Stimulated activated CD4-positive, alpha-beta T cell treated with anti-CD3 and anti-CD28 coated beads, Interleukin-12 subunit alpha, Interleukin-12 subunit beta, amount 100 ng/mL, for 24 hours (primary cell): ENCODE results near the gene MRPL54.
A peak's percentile ranks its signal among the peaks of the same experiment; 100 is the strongest.

Source experiments
- DNase-seq, 2 experiments: peaks; one replicate each; pipeline ENCODE4 v3.0.0-alpha.2; 2020; ENCODE audit warnings: low read depth in 2 of 2

Gene MRPL54

GRCh38 chr19:3785451-3785937 lies 23.0 kb downstream of the MRPL54 start:
- peak in 1 of 2 experiments; percentile 26 for DNase-seq

GRCh38 chr19:3785938-3786824 lies 23.7 kb downstream of the MRPL54 start, which contains the start of gene MATK:
TSS of gene MATK (minus strand) at chr19:3786381. CDS start at chr19:3785135, 1,246 bp downstream.
- DNase-seq = peak in 1 of 2 experiments; percentile 20

- DNase-seq = no peak
Measured at GRCh38 chr19:3788996-3789778, 26.7 kb downstream of the MRPL54 start.

- no peak for DNase-seq
Measured at GRCh38 chr19:3790209-3790734, 27.8 kb downstream of the MRPL54 start.

GRCh38 chr19:3790941-3791340 lies 28.5 kb downstream of the MRPL54 start:
- no peak for DNase-seq

GRCh38 chr19:3792114-3792513 lies 29.6 kb downstream of the MRPL54 start:
- DNase-seq = no peak

GRCh38 chr19:3793799-3794198 lies 31.3 kb downstream of the MRPL54 start:
- DNase-seq = no peak

- DNase-seq = no peak
Measured at GRCh38 chr19:3796358-3796757, 33.9 kb downstream of the MRPL54 start.

GRCh38 chr19:3798137-3798536 lies 35.7 kb downstream of the MRPL54 start:
- DNase-seq = no peak

- DNase-seq = no peak
Measured at GRCh38 chr19:3800996-3801395, 38.5 kb downstream of the MRPL54 start.

- DNase-seq = peak in 1 of 2 experiments; percentile 51
Measured at GRCh38 chr19:3801412-3802096, 39.1 kb downstream of the MRPL54 start.

GRCh38 chr19:3803114-3803888 lies 40.8 kb downstream of the MRPL54 start:
- DNase-seq = no peak

GRCh38 chr19:3803986-3804385 lies 41.5 kb downstream of the MRPL54 start:
- DNase-seq = no peak

GRCh38 chr19:3804429-3804828 lies 41.9 kb downstream of the MRPL54 start:
- no peak for DNase-seq

- DNase-seq = no peak
Measured at GRCh38 chr19:3805859-3806258, 43.4 kb downstream of the MRPL54 start.

GRCh38 chr19:3807131-3807480 lies 44.6 kb downstream of the MRPL54 start:
- DNase-seq = no peak

GRCh38 chr19:3807574-3808354 lies 45.3 kb downstream of the MRPL54 start:
- no peak for DNase-seq

- no peak for DNase-seq
Measured at GRCh38 chr19:3808420-3809143, 46.1 kb downstream of the MRPL54 start.

- DNase-seq = no peak
Measured at GRCh38 chr19:3809881-3810707, 47.6 kb downstream of the MRPL54 start.
